ENCODE measurements around the gene COL4A2.

DNA sequence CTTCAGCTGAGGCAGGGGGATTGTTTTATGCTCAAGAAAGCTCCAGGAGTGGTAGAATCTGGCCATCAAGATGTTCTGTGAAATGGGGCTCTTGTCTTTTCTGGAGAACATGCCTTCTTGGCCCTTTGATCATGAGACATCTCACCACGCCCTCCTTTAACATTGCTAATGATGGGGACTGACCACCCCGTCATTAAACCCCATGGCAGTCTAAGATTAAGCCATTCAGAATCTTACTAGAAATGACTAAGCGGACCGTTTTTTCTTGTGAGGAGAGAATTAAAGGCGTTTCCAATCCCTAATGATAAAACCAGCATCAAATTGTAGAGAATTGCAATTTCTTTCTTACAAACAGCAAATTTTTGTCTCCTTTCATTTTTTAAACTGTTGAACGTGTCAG lies 89.4 kb downstream of the COL4A2 start:
- TF ChIP-seq EZH2 (IDR thresholded peaks at IDR 0.05): no peak
- TF ChIP-seq POLR2AphosphoS5 (IDR thresholded peaks at IDR 0.05; ENCODE audit: borderline replicate concordance, low read depth, low read length): no peak
